Breast epithelium (tissue), 3 donors: Measurements from ENCODE around the gene SHISA4.

Source experiments
- CTCF ChIP-seq, 3 donors: fragments of 450-650 bp; IDR thresholded peaks; one replicate each; pipeline ENCODE4 v1.5.1; 2016 to 2017; ENCODE audit warnings: antibody characterized with exemption in 3 of 3, mild to moderate bottlenecking in 3 of 3, moderate library complexity in 3 of 3
- POLR2A ChIP-seq: fragments of 450-650 bp; IDR thresholded peaks from one replicate; pipeline ENCODE4 v1.6.1; 2016; ENCODE audit warnings: antibody characterized with exemption, mild to moderate bottlenecking, moderate library complexity

- TF ChIP-seq CTCF (IDR thresholded peaks at IDR 0.05) (no peak), POLR2A (no peak)
These were observed 50.5 kb downstream of the SHISA4 start for GRCh38 chr1:201939148-201939547.
